ENCODE measurements around the gene XAGE2.
A peak's percentile ranks its signal among the peaks of the same experiment; 100 is the strongest.
"Not testable (repeated sequence)": the region's sequence is repeated elsewhere in the genome, so short reads cannot be mapped to it uniquely, and the experiment has no call there.

The XAGE2 gene, protein sequence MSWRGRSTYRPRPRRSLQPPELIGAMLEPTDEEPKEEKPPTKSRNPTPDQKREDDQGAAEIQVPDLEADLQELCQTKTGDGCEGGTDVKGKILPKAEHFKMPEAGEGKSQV

GRCh38 chrX:52368368-52369055, at the start of gene XAGE2:
XAGE2 (plus strand) TSS chrX:52369021; CDS start chrX:52370015, 994 bp downstream.
- no peak for DNase-seq
- intact Hi-C loops (cut with DNase I): no loop called here

- intact Hi-C loops (cut with DNase I): no loop called here
- DNase-seq: no peak
Measured at GRCh38 chrX:52337410-52337809, 31.4 kb upstream of the XAGE2 start.

DNA sequence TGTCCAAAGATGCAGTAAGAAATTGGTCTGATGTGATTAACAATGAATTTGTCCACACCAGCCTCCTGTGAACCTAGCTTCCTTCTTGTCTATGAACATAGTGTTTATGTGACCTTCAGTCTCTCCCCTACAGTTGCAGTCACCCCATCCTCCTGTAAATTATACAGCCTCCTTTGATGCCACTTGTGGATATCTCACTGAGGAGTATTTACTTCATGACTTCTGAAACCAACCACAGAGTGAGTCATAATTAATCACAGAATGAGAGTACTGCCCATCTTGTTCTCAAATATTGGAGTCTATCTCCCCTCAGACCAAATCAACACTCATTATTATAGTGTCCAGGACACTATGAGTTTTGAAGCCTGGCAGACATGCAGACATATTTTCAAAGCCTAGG, 27.3 kb upstream of the XAGE2 start:
- DNase-seq: no peak
- intact Hi-C loops (cut with DNase I): no loop called here

GRCh38 chrX:52343131-52343530, 25.7 kb upstream of the XAGE2 start:
- DNase-seq; intact Hi-C loops (cut with DNase I): not testable (repeated sequence)

DNA sequence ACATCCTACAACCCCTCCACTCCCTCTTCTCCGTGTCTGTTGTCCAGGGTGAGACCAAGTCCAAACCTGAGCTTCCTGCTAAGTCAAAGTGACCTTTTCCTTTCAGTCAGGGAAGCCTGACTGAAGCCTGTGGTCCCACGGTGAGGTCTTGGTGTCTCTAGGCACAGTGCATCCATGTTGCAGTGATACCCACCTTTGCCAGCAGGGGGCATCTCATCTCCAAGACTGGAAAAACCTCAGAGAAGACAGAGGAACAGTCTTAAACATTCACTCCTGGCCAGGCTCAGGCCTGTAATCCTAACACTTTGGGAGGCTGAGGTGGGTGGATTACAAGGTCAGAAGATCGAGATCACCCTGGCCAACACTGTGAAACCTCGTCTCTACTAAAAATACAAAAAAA, 23.4 kb upstream of the XAGE2 start:
- intact Hi-C loops (cut with DNase I): not testable (repeated sequence)
- DNase-seq: peak in 35 of 42 donors; percentile 4 to 63 (median 35)

DNA sequence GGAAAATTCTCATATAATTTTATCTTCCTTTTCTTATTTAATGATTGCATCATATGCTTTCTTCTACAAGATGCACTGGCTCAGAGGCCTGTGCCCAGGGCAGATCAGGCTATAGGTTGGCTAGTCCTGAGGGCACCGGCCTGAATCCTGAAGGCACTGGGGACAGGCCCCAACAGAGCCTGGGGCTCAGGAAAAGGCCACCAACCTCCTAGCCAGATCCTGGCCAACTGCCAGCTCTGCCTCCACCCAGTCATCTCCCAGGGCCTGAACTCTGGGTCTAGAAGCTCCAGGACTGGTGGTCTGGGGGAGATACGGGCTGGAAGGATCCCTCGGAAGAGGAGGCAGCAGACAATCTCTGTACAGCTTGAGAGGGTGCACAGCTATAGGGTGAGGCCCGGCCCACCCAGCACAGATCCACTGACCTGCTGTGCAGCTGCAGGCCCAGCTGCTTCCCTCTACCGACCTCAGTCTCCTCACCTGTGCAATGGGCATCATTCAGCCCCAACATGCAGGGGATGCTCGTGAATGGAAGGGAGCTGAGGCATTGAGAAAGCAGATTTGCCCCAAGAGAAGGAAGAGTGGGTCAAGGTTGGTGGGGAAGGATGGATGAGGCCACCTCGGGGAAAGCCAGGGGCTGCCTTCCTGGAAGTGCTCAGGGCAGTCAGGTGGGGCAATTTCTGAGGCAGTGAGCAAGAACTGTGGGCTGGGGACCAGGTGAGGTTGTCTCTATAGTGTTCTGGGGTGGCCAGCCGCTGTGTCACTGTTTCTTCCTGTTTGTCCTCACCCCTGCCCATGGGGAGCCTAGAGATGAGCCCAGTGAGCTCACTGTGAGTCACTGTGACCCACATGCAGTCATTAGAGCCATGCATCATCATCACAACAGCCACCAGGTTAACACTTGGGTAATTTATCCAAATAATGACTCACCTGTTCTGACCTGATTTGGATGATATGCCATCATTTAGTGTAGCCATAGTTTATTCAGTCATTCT, 22.4 kb upstream of the XAGE2 start:
- intact Hi-C loops (cut with DNase I): no loop called here
- DNase-seq: no peak

GRCh38 chrX:52349681-52350080, 19.1 kb upstream of the XAGE2 start:
- DNase-seq: no peak
- intact Hi-C loops (cut with DNase I): no loop called here

DNA sequence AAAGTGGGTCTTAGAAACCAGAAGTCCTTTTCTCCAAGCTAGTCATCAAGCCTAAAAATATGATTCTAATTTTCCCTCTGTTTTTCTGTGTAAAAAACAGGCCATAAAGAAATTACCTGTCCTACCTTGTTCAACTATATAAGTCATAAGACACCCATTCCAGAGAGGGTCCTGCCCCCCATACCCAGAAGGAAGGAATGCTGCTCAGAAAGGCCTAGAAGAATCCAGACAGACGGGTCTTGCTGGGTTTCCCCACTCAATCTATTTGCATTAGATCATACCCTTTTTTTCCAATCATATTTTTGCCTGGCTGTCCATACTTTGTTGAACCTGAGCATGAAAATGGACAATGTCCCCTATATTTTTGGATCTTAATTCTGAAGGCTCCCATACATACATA, 16.3 kb upstream of the XAGE2 start:
- DNase-seq: no peak
- intact Hi-C loops (cut with DNase I): no loop called here

- intact Hi-C loops (cut with DNase I): no loop called here
- DNase-seq: no peak
Measured at GRCh38 chrX:52353838-52354237, 15.0 kb upstream of the XAGE2 start.

DNA sequence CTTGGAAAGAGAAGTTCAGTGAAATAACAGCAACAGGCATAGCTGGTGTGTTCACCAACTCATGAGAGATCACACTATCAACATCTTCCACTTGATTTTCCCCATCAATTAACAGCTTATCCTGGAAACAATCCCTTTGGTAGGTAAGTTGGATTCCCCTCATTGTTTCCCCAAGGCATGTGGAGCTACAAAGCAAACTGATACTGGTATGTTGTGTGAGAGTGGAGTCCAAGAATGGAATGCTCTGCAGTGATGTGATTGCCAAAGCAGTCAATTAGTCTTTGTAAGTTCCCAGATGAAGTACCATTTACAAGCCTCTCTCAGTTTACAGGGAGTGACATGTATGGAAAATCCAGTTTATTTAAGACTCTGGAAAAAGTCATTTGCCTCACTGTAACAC, 13.7 kb upstream of the XAGE2 start:
- intact Hi-C loops (cut with DNase I): no loop called here
- DNase-seq: no peak

- intact Hi-C loops (cut with DNase I): no loop called here
- no peak for DNase-seq
Measured at GRCh38 chrX:52359614-52360232, 9.1 kb upstream of the XAGE2 start.

DNA sequence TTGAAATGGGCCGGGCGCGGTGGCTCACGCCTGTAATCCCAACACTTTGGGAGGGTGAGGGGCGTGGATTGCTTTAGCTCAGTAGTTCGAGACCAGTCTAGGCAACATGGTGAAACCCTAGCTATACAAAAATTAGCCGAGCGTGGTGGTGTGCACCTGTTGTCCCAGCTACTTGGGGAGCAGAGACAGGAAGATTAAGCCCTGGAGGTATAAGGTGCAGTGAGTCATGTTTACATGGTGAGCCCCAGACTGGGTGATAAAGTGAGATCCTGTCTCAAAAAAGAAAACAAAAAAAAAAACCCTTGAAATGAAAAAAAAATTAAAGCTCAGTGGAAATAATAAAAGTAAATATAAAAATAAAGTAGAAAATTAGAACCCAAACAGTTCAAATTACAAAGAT, 6.9 kb upstream of the XAGE2 start:
- no peak for DNase-seq
- intact Hi-C loops (cut with DNase I): no loop called here

DNA sequence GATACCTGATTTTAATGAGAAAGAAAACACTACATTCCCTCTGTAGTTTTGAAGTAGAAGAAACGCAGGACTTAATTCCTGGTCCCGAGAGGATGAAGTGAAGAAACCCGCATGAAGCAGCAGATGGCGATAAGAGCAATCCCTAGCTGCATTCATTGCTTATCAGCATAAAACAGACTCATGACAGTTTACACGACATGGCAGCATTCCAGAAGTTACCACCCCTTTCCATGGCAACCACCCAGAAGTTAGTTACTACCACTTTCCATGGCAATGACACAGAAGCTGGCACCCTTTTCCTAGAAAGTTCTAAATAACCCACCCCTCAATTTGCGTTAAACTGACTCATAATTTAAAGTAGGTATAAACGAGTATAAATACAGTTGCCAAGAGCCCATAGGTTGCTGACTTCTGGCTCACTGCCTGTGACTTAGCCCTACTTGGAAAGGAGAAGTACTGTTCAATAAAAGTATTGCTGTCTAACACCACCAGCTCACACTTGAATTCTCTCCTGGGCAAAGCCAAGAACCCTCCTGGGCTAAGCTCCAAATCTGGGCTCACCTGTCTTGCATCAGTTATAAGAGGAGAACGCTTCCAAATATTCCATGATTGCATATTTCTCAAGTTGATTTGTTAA, 5.5 kb upstream of the XAGE2 start:
- intact Hi-C loops (cut with DNase I): no loop called here
- no peak for DNase-seq

- DNase-seq: no peak
- intact Hi-C loops (cut with DNase I): no loop called here
Measured at GRCh38 chrX:52378870-52379269, 10.0 kb downstream of the XAGE2 start.

- no peak for DNase-seq
- intact Hi-C loops (cut with DNase I): no loop called here
Measured at GRCh38 chrX:52380993-52381392, 12.2 kb downstream of the XAGE2 start.

DNA sequence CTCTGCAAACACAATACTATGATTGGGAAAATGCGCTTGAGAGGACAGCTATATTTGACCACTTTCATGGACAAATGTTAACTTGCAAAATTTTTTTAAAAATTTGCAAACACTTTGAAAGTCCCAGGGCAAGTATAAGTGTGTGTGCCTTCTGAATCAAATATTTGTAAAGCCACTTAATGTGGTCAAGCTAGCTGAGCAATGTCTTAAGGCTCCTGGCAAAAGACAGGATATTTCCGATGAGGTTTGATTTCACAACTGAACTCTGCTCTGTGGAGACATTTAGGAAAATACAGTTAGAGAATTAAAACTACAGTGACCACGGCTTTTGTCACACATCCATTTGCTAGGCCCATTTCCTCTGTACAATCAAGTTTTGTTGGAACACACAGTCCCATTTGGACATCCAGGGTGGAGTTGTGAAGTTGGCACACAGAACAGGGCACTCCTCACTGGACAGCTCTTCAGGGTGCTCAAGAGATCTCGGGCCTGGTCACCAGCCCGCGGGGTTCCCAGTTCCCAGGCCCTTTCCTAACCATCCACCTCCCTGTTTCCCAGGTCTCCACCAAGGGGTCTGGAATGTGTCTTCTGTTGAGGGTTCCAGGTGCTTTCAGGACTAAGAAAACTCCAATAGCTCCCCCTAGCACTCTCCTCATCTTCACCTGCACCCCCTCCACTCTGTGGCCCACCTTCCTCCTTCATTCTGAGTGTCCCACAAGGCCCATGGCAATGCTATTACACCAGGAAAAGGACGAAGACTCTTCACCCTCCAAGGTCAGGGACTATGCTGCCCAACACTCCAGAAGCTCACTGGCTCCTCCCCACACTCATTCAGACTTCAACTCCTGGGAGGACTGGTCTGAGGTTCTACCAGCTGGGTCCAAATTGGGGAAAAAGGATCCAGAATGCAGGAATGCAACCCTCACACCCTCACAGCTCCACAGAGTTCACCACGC, 41.9 kb downstream of the XAGE2 start:
- intact Hi-C loops (cut with DNase I): no loop called here
- no peak for DNase-seq

GRCh38 chrX:52415304-52415703, 46.5 kb downstream of the XAGE2 start:
- DNase-seq: no peak
- intact Hi-C loops (cut with DNase I): no loop called here

- DNase-seq: peak in 34 of 42 donors; percentile 1 to 64 (median 28)
- intact Hi-C loops (cut with DNase I): no loop called here
Measured at GRCh38 chrX:52416816-52417215, 48.0 kb downstream of the XAGE2 start.

Measured in head of caudate nucleus (tissue), 42 donors.